Vagina (tissue), 2 donors: ENCODE data around the gene PSMA3.

ENCODE experiments used
- POLR2A ChIP-seq, 2 donors: fragments of 450-650 bp; IDR thresholded peaks; one replicate each; pipeline ENCODE4 v1.6.1; 2017; ENCODE audit warnings: antibody characterized with exemption in 2 of 2, mild to moderate bottlenecking in 2 of 2, moderate library complexity in 2 of 2
- POLR2AphosphoS5 ChIP-seq, 2 donors: sonication (generic); formaldehyde crosslinking; IDR thresholded peaks; one replicate each; pipeline ENCODE4 v1.9.0; 2017; ENCODE audit warnings: antibody characterized with exemption in 2 of 2, mild to moderate bottlenecking in 2 of 2, low read depth in 1 of 2; ENCODE audit not compliant: insufficient read depth in 1 of 2
- TF ChIP-seq, protein P1 (sequence below), 3 experiments: fragments of 450-650 bp in 2 of 3; fragments of 200-600 bp in 1 of 3; sonication (generic) in 1 of 3; IDR thresholded peaks; one replicate each; pipeline ENCODE4 v1.5.1; 2017 to 2019; ENCODE audit warnings: antibody characterized with exemption in 3 of 3, mild to moderate bottlenecking in 2 of 3, moderate library complexity in 2 of 3

DNA sequence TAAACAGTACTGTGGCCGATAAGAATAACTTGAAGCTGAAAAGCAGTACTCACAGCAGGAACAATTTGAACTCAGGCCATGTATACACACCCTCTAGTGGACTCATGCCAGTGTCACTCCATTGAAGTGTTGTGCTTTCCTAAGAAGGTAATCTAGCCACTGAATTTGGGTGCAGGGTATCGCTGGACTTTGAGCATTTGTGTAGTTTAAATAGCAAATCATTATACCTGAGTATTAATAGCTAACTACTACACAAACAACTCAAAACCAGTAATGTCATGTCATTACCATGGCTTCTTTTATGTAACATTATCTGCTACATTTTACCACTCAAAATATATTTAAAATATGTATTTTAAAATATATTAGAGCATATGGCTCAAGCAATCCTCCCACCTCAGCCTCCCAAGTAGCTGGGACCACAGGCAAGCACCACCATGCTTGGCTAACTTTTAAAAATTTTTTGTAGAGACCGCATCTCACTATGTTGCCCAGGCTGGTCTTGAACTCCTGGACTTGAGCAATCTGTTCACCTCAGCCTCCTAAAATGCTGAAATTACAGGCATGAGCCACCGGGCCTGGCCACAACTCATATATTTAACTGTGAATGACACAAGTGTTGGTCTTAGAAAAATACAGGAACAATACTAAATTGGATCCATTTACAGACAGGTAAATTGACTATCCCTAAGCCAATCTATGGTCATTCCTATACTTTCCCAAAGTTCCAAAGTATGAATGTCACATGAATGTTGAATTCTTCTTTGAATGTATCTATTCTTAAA lies 28.1 kb downstream of the PSMA3 start:
- TF ChIP-seq, protein P1, sequence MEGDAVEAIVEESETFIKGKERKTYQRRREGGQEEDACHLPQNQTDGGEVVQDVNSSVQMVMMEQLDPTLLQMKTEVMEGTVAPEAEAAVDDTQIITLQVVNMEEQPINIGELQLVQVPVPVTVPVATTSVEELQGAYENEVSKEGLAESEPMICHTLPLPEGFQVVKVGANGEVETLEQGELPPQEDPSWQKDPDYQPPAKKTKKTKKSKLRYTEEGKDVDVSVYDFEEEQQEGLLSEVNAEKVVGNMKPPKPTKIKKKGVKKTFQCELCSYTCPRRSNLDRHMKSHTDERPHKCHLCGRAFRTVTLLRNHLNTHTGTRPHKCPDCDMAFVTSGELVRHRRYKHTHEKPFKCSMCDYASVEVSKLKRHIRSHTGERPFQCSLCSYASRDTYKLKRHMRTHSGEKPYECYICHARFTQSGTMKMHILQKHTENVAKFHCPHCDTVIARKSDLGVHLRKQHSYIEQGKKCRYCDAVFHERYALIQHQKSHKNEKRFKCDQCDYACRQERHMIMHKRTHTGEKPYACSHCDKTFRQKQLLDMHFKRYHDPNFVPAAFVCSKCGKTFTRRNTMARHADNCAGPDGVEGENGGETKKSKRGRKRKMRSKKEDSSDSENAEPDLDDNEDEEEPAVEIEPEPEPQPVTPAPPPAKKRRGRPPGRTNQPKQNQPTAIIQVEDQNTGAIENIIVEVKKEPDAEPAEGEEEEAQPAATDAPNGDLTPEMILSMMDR (IDR thresholded peaks at IDR 0.05), result no peak
- TF ChIP-seq POLR2A (IDR thresholded peaks at IDR 0.05) (no peak), POLR2AphosphoS5 (IDR thresholded peaks at IDR 0.05; ENCODE audit: insufficient read depth in 1 of 2, low read depth in 1 of 2) (no peak)
